ENCODE measurements around the gene KIAA0319L.

KIAA0319L gene

GRCh38 chr1:35561972-35562680 lies 4.9 kb upstream of the KIAA0319L start:
- no peak for DNase-seq

DNA sequence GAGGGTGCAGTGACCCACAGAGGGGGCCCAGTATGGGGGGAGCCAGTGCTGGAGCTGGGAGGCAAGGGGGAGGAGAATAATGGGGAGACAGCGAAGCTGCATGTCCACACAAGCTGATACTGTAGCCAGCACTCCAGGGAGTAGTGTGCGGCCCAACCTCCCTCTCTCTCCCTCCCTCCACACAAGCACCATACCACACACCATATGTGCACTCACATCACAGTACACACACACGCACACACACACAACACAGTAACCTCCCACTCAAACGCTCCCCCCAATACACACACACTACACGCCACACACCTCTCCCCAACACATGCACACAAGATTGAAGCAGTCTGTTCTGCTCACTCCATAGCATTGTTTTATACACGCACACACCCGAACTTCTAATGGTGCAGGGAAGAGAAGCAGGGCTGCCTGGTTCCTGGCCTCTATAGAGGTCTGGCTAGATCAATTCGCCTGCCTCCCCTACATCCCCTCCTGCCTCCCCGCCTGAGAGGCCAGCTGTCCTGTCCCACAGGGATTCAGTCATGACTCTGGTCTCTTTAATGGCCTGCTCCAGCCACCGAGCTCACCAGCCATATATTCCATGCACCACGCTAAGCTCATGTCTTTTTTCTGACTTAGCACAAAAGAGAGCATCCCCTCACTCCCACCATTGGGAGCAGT lies 4.2 kb upstream of the KIAA0319L start:
- peak; percentile 5 for DNase-seq

DNA sequence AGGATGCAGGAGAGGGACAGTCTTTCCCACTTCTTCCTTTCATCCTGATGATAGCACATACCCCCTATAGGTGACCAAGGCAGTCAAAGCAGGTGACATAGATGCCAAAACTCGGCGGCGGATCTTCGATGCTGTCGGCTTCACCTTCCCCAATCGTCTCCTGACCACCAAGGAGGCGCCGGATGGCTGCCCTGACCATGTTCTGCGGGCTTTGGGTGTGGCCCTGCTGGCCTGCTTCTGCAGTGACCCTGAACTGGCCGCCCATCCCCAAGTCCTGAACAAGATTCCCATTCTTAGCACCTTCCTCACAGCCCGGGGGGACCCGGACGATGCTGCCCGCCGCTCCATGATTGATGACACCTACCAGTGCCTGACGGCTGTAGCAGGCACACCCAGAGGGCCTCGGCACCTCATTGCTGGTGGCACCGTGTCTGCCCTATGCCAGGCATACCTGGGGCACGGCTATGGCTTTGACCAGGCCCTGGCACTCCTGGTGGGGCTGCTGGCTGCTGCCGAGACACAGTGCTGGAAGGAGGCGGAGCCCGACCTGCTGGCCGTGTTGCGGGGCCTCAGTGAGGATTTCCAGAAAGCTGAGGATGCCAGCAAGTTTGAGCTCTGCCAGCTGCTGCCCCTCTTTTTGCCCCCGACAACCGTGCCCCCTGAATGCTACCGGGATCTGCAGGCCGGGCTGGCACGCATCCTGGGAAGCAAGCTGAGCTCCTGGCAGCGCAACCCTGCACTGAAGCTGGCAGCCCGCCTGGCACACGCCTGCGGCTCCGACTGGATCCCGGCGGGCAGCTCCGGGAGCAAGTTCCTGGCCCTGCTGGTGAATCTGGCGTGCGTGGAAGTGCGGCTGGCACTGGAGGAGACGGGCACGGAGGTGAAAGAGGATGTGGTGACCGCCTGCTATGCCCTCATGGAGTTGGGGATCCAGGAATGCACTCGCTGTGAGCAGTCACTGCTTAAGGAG lies 3.3 kb upstream of the KIAA0319L start:
- no peak for DNase-seq

- peak; percentile 30 for DNase-seq
These were observed 2.2 kb upstream of the KIAA0319L start for GRCh38 chr1:35559317-35559944.

DNA sequence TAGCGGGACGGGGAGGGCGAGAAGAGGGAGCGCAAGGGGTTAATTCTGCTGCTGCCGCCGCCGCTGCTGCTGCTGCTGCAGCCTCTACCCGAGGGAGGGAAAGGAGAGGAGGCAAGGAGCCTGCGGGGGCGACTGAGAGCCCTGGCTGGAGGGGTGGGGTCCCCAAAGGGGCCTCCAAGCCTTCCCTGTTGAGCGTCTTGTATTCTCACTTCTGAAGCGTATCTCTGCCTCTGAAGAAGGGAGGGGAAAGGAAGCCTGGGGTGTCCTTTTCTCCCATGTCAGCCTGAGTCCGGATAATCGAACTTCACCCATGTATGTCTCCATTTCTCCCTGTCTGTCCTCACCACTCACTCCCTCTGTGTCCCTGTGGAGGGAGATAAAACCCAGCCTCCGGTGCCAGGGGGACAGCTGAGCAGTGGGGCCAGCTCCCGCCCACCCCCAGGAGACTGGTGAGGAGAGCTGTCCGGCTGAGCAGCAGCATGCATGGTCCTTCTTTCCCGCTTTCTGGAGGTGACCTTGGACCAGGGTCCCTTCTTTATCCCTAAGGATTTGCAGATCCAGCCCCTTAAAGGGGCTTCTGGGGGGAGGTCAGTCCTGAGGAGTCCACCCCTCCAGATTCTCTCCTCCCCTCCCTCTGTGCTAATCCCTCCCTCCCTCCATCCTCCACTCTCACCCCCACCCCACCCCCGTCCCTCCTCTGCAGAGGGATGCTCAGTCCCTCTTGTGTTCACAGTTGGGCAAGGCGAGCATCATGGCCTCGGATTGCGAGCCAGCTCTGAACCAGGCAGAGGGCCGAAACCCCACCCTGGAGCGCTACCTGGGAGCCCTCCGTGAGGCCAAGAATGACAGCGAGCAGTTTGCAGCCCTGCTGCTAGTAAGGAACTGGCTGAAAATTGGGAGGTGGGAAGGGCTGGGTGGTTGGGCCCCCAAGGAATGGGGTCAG lies 1.4 kb upstream of the KIAA0319L start:
- peak; percentile 87 for DNase-seq

DNA sequence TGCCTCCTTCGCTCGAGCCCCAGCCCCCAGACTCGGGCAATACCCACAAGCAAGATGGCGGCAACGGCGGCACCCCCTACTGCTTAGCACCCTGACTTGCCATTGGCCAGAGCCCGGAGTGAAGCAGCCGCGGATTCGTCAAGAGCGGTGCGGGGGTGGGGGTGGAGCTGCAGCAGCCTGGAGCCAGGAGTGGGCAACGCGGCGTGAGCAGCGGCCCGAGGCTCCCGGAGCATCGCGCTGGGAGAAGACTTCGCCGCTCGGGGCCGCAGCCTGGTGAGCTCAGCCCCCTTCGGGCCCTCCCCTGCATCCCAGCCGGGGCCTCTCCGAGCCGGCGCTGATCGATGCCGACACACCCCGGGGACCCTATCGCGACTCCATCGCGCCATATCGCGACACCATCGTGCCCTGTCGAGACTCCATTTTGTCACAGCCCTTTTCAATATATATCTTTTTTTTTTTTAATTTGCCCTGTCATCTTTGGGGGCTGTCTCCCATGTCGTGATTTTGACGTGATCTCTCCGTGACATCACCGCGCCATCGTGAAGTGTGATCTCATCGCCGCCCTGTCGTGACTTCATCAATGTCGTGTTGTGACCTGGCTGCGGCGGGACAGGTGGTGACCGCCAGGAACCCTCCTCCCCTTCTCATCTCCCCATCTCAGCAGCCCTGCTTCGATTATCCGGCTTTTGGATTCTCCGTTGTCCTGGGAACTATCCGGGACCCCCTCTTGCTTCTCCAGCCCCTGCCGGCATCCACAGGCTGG lies 589 bp upstream of the KIAA0319L start, which contains the start of gene NCDN:
TSS of gene NCDN (plus strand) at position 189 of the 763 bp plus-strand sequence. CDS start at position 581, 392 bp downstream.
- DNase-seq: peak; percentile 100

DNA sequence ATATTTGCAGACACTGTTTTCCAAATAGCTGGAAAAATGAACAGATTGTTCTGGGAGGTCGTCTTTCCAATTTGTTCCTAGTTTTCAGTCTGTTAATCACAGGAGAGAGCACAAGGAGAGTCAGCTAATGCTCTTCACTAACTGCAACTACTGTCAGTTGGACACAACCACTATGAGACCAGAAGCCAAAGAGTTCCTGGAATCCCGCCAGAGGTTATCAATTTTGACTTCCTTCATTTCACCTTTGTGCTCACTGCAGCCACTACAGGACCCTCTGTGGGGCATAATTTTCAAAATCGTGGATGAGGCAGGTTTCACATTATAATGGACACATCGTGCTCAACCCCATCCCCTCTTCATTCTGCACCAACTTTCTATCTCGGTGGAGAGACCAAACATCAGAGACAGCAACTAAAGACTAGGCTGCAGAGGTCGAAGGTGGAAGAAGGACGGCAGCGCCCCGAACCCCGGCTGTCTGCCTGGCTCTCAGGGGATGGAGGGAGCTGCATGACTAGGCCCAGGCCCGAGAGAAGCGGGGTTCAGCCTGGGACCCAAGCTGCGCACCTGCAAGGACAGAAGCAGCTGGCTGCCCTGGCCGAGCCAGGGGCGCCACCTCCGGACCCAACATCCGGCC lies 602 bp downstream of the KIAA0319L start:
- DNase-seq: no peak

- no peak for DNase-seq
These were observed 1.4 kb downstream of the KIAA0319L start for GRCh38 chr1:35555601-35556477.

DNA sequence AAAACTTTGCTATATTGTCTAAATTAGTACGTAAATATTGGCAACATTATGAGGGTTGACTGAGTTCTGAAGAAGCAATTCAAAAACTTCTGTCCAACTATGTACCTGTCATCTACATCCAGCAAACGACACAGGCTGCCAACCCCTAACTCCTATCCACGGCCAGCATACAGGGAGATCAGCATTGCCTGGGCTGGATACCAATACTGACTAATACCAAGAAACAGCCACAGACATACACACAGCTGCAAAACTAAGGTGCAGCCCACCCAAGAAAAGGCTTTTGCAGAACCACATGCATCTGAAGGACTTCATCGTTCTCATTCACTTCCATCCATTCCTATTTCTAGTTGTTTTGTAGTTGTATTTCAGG lies 2.0 kb downstream of the KIAA0319L start:
- DNase-seq: no peak

GRCh38 chr1:35554266-35555211 lies 2.7 kb downstream of the KIAA0319L start:
- DNase-seq: no peak

DNA sequence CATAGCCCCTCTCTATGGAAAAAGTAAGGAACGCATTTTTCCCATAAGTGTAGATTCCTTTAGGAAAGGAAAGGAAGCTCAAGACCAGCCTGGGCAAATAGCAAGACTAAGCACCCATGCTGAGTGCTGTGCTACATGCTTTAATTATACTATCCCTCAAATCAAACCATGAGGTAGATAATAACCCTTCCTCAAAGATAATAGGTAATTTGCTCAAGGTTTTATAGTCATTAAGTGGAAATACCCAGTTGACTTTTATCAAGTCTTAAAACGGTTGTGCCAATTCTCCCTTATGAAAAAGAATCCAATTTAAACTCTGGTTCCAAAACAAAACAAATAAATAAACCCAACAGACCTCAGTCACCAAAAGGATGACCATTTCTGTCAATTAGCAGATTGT lies 3.4 kb downstream of the KIAA0319L start:
- DNase-seq: no peak

DNA sequence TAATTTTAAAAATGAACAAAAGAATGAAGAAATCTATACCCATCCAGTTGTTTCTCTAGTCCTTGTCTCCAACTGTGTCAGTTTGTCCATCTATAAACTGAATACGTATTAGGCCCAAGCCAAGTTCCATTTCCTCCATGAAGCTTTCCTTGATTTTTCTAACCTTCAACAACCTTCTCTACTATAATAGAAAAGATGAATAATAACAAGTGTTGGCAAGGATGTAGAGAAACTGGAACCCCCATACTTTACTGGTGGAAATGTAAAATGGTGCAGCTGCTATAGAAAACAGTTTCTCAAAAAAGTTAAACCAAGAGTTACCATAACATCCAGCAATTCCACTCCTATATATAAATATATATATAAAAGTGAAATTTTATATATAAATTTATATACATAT lies 10.6 kb downstream of the KIAA0319L start:
- no peak for DNase-seq

GRCh38 chr1:35544976-35545375 lies 12.2 kb downstream of the KIAA0319L start:
- DNase-seq: peak; percentile 27

DNA sequence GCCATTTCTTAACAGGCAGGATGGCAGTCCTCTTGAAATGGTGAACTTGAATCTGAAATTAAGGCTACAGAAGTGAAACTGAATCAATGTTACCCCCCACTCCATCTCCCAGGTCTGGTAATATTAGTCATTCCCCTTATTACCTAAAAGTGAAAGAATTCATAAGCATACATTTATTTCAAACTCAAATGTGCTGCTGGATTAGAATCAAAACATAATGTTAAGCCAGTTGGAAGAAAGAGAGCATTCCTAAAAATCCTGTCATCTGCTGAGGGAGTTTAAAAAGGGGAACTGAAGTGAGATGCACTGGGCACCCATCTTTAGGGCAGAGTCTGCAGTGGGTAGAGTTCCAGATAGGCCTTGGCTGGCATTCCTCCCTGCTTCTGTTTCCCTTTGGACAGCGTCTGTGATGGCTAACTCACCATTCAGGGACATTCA lies 17.4 kb downstream of the KIAA0319L start:
- DNase-seq: no peak

GRCh38 chr1:35539073-35539823 lies 18.0 kb downstream of the KIAA0319L start:
- DNase-seq: peak; percentile 10

GRCh38 chr1:35537806-35538205 lies 19.4 kb downstream of the KIAA0319L start:
- no peak for DNase-seq

DNA sequence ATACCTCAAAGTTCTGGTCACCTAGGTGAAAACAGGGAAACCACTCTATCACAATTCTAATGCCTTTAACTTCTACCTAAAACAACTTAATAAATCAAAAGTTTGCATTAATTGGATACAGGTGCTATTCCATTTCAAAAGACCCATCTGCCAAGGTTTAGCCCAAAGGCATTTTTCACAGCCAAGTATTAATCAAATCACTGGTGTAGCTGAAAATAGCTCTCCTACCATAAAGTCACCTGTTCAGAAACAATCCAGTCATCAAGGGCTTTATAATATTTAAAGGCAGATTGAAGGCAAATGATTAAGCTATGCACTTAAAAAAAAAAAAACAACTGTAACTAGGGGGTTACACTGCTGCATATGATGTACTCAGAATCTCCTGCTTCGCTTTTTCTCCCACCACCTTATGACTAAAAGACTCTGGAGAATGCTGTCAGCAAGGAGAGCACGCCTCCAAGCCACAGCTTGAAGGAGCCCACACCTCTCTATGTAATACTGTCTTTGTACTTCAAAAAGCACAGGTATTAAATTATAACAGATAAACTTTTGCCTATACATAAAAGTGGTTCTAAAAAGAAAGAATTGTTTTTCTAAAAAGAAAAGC lies 20.5 kb downstream of the KIAA0319L start:
- DNase-seq: no peak
